Measurements from ENCODE around the gene MMUT. TPM values are rescaled to one million over a fixed set of nuclear protein-coding genes. Genes with fewer than 3 reads are reported as not detected.
"Not testable (repeated sequence)": the region's sequence is repeated elsewhere in the genome, so short reads cannot be mapped to it uniquely, and the experiment has no call there.

MMUT gene
- total RNA-seq, 6 donors from 2014 or later = 8.0 to 26.6 (median 17.2) TPM

DNA sequence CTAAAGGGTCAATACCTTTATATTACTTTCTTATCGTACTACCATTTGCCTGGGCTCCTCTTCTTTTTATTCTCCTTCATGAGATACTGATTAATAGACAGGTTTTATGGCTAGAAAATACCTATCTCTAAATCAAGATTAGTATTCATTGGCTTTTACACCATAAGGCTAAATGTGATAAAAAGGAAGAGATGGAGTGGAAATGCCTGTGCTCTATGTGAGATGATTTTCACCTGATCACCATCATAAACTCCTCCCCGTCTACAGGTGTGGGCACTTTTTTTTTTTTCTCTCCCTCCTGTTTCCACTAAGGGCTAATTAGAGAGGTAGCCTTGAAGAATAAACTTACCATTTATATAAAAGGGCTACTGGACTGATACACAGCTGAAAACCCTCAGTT is 36.6 kb upstream of the MMUT start, which contains the start of gene GLYATL3:
GLYATL3 (plus strand) TSS at position 301 of the 400 bp plus-strand sequence. CDS start 12,068 bp downstream, outside the sequence.
- Histone ChIP-seq H3K27me3 (no peaks in the 10 kb centered on the region), H3K36me3 (no peaks in the 10 kb centered on the region), H3K4me3 (no peak within 1 kb of the TSS), H3K9me3 (no peaks in the 10 kb centered on the region), H3K4me1 (no peaks in the 10 kb centered on the region), H3K27ac (no peak within 1 kb of the TSS)
- DNase-seq = no peak
- TF ChIP-seq EP300 (IDR thresholded peaks at IDR 0.05) = no peak
- TF ChIP-seq, protein P1, sequence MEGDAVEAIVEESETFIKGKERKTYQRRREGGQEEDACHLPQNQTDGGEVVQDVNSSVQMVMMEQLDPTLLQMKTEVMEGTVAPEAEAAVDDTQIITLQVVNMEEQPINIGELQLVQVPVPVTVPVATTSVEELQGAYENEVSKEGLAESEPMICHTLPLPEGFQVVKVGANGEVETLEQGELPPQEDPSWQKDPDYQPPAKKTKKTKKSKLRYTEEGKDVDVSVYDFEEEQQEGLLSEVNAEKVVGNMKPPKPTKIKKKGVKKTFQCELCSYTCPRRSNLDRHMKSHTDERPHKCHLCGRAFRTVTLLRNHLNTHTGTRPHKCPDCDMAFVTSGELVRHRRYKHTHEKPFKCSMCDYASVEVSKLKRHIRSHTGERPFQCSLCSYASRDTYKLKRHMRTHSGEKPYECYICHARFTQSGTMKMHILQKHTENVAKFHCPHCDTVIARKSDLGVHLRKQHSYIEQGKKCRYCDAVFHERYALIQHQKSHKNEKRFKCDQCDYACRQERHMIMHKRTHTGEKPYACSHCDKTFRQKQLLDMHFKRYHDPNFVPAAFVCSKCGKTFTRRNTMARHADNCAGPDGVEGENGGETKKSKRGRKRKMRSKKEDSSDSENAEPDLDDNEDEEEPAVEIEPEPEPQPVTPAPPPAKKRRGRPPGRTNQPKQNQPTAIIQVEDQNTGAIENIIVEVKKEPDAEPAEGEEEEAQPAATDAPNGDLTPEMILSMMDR (IDR thresholded peaks at IDR 0.05) = no peak
- TF ChIP-seq POLR2A (IDR thresholded peaks at IDR 0.05) = no peak
- TF ChIP-seq POLR2AphosphoS5 (IDR thresholded peaks at IDR 0.05) = no peak
- 47 to 75% methylated on average over 2 of the region's 2 CpGs for WGBS, 2 donors
- no peak for ATAC-seq (ENCODE audit: low FRiP score in 2 of 2)

- ATAC-seq (ENCODE audit: low FRiP score in 2 of 2) = no peak
Measured at GRCh38 chr6:49499126-49499525, 36.1 kb upstream of the MMUT start.

DNA sequence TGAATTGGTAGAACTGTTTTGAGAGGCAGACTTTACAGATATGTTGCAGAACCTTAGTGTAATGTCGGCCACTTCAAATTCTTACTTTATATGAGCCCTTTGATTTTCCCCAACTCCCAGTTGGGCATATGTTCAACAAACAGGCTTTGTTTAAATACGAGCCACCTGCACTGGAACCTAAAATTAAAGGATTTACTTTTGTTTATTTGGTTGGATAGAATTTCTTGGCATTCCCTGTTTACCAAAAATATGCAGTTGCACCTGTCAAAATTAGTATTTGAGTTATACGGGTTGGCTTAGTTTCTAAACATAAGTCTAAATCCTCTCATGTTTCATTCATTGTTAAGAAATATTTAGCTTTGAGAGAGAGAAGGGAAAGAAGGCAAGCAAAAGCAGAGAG is 34.3 kb upstream of the MMUT start:
- no peak for ATAC-seq (ENCODE audit: low FRiP score in 2 of 2)
- DNase-seq = no peak
- Histone ChIP-seq H3K27me3 (no peaks in the 10 kb centered on the region), H3K27ac (no peak overlapping the region), H3K4me1 (no peaks in the 10 kb centered on the region), H3K9me3 (no peaks in the 10 kb centered on the region), H3K4me3 (no peak overlapping the region), H3K36me3 (peaks cover 0 to 3% (median 0%) of the 10 kb centered on the region in 4 donors)
- TF ChIP-seq EP300 (IDR thresholded peaks at IDR 0.05) = no peak
- no peak for TF ChIP-seq POLR2AphosphoS5 (IDR thresholded peaks at IDR 0.05)
- no peak for TF ChIP-seq POLR2A (IDR thresholded peaks at IDR 0.05)
- TF ChIP-seq, protein P1 (IDR thresholded peaks at IDR 0.05) = no peak
- WGBS, 2 donors = 63 to 84% methylated on average over 3 of the region's 3 CpGs

More at GRCh38 chr6:49499126-49499525, 36.1 kb upstream of the MMUT start:
- no peaks in the 10 kb centered on the region for H3K27me3 ChIP-seq
- DNase-seq = no peak
- WGBS, 2 donors = 76 to 93% methylated on average over 1 of the region's 1 CpG
- no peak overlapping the region for H3K4me3 ChIP-seq
- no peak for TF ChIP-seq POLR2A (IDR thresholded peaks at IDR 0.05)
- TF ChIP-seq, protein P1 (IDR thresholded peaks at IDR 0.05) = no peak
- no peak for TF ChIP-seq EP300 (IDR thresholded peaks at IDR 0.05)
- TF ChIP-seq POLR2AphosphoS5 (IDR thresholded peaks at IDR 0.05) = no peak
- H3K9me3 ChIP-seq = no peaks in the 10 kb centered on the region
- H3K27ac ChIP-seq = no peak overlapping the region
- H3K4me1 ChIP-seq = no peaks in the 10 kb centered on the region
- no peaks in the 10 kb centered on the region for H3K36me3 ChIP-seq

DNA sequence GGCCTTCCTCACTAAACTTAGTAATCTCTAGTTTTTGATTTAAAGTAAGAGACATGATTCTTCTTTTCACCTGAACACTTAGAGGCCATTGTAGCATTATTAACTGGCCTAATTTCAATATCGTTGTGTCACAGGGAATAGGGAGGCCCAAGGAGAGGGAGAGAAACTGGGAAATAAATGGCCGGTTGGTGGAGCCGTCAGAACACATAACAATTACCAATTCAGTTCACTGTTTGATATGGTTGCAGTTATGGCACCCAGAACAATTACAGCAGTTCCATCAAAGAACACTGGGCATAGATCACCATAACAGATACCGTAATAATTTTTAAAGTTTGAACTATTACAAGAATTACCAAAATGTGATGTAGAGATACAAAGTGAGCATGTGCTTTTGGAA is 27.6 kb upstream of the MMUT start:
- no peak for ATAC-seq (ENCODE audit: low FRiP score in 2 of 2)

DNA sequence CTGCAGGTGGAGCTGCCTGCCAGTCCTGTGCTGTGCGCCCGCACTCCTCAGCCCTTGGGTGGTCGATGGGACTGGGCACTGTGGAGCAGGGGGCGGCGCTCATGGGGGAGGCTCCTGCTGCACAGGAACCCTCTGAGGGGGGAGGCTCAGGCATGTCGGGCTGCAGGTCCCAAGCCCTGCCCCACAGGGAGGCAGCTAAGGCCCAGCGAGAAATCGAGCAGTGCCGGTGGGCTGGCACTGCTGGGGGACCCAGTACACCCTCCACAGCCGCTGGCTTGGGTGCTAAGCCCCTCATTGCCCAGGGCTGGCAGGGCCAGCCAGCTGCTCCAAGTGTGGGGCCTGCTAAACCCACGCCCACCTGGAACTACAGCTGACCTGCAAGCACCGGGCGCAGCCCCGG is 20.3 kb upstream of the MMUT start:
- not testable (repeated sequence) for H3K9me3 ChIP-seq; ATAC-seq (ENCODE audit: low FRiP score in 2 of 2); H3K27me3 ChIP-seq; H3K36me3 ChIP-seq; H3K4me1 ChIP-seq; H3K4me3 ChIP-seq; H3K27ac ChIP-seq
- WGBS, 2 donors = 87% methylated on average over 13 of the region's 14 CpGs; no CpG with 5 or more reads in 1 of the 2 donors
- DNase-seq = peak in 1 of 2 donors; percentile 64

More for the DNA sequence above, 27.6 kb upstream of the MMUT start:
- WGBS, 2 donors = 96% methylated on average over 4 of the region's 4 CpGs
- Histone ChIP-seq H3K4me1 (no peaks in the 10 kb centered on the region), H3K27me3 (no peaks in the 10 kb centered on the region), H3K9me3 (no peaks in the 10 kb centered on the region), H3K27ac (no peak overlapping the region), H3K36me3 (peaks cover 0 to 33% (median 14%) of the 10 kb centered on the region in 4 donors), H3K4me3 (no peak overlapping the region)
- TF ChIP-seq EP300 (IDR thresholded peaks at IDR 0.05) (no peak), POLR2AphosphoS5 (IDR thresholded peaks at IDR 0.05) (no peak), POLR2A (IDR thresholded peaks at IDR 0.05) (no peak)
- TF ChIP-seq, protein P1 (IDR thresholded peaks at IDR 0.05) = no peak
- DNase-seq = no peak

GRCh38 chr6:49481846-49482245 is 18.8 kb upstream of the MMUT start:
- H3K9me3 ChIP-seq; H3K4me3 ChIP-seq; H3K36me3 ChIP-seq; H3K27me3 ChIP-seq; H3K4me1 ChIP-seq; ATAC-seq (ENCODE audit: low FRiP score in 2 of 2); H3K27ac ChIP-seq: not testable (repeated sequence)
- DNase-seq = peak in 1 of 2 donors; percentile 77
- 96 to 99% methylated on average over 9 to 16 of the region's 22 CpGs for WGBS, 2 donors

Measured in upper lobe of left lung (tissue), 6 donors.